Measurements from ENCODE around the gene ZNF236.
"Not testable (repeated sequence)": the region's sequence is repeated elsewhere in the genome, so short reads cannot be mapped to it uniquely, and the experiment has no call there.

ZNF236 gene

GRCh38 chr18:76822506-76823160, at the start of gene ZNF236:
TSS of gene ZNF236 (plus strand) at chr18:76822557. CDS start at chr18:76822608, 51 bp downstream.
- peak; percentile 75 for DNase-seq

- DNase-seq: no peak
These were observed 49.7 kb upstream of the ZNF236 start for GRCh38 chr18:76772665-76773064.

- not testable (repeated sequence) for DNase-seq
These were observed 45.3 kb upstream of the ZNF236 start for GRCh38 chr18:76777036-76777435.

- no peak for DNase-seq
These were observed 38.4 kb upstream of the ZNF236 start for GRCh38 chr18:76783786-76784484.

- no peak for DNase-seq
These were observed 36.5 kb upstream of the ZNF236 start for GRCh38 chr18:76785872-76786271.

GRCh38 chr18:76788571-76789317, 33.6 kb upstream of the ZNF236 start:
- DNase-seq: no peak

- DNase-seq: no peak
These were observed 31.3 kb upstream of the ZNF236 start for GRCh38 chr18:76791106-76791505.

GRCh38 chr18:76791642-76792041, 30.7 kb upstream of the ZNF236 start:
- DNase-seq: no peak

GRCh38 chr18:76794326-76794725, 28.0 kb upstream of the ZNF236 start:
- no peak for DNase-seq

- DNase-seq: peak; percentile 84
These were observed 20.5 kb upstream of the ZNF236 start for GRCh38 chr18:76801567-76802505.

GRCh38 chr18:76803413-76803812, 18.9 kb upstream of the ZNF236 start:
- no peak for DNase-seq

- peak; percentile 79 for DNase-seq
These were observed 18.5 kb upstream of the ZNF236 start for GRCh38 chr18:76803814-76804213.

- DNase-seq: no peak
These were observed 17.1 kb upstream of the ZNF236 start for GRCh38 chr18:76805221-76805620.

GRCh38 chr18:76806301-76806700, 16.1 kb upstream of the ZNF236 start:
- DNase-seq: no peak

- no peak for DNase-seq
These were observed 13.8 kb upstream of the ZNF236 start for GRCh38 chr18:76808561-76808960.

- DNase-seq: not testable (repeated sequence)
These were observed 10.8 kb upstream of the ZNF236 start for GRCh38 chr18:76811530-76811929.

- DNase-seq: no peak
These were observed 8.1 kb upstream of the ZNF236 start for GRCh38 chr18:76814256-76814655.

- no peak for DNase-seq
These were observed 6.2 kb upstream of the ZNF236 start for GRCh38 chr18:76816127-76816526.

- no peak for DNase-seq
These were observed 4.3 kb upstream of the ZNF236 start for GRCh38 chr18:76817888-76818611.

GRCh38 chr18:76819411-76820136, 2.8 kb upstream of the ZNF236 start:
- DNase-seq: no peak

- DNase-seq: no peak
These were observed 942 bp upstream of the ZNF236 start for GRCh38 chr18:76821356-76821874.
